Stimulated activated CD8-positive, alpha-beta memory T cell treated with anti-CD3 and anti-CD28 coated beads, Interleukin-12 subunit alpha, Interleukin-12 subunit beta, amount 100 ng/mL, for 1 hour (primary cell): Measurements from ENCODE around the gene UCKL1.
"Not testable (repeated sequence)": the region's sequence is repeated elsewhere in the genome, so short reads cannot be mapped to it uniquely, and the experiment has no call there.

Source experiments
- DNase-seq: peaks from one replicate; pipeline ENCODE4 v3.0.0-alpha.2; 2020; ENCODE audit warnings: low read depth

The UCKL1 gene

GRCh38 chr20:63919130-63919529 is 37.1 kb downstream of the UCKL1 start:
- no peak for DNase-seq

DNA sequence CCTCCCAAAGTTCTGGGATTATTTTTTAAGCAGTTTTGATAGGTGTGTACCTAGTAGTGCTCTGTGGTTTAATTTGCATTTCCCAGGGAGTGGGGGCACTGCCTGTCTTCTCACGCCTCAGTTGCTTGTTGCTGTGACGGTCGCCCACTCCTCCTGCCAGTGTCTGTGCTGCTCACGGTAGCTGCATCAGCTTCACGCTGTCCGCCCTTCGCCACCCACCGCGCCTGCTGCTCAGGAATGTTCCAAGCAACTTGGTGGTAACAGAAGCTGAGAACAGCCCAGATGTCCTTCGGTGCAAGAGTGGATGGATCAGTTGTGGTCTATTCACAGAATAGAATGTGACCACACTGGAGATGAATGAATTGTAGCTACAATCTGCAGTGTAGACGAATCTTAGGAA is 38.4 kb downstream of the UCKL1 start:
- no peak for DNase-seq

GRCh38 chr20:63916371-63916939 is 39.8 kb downstream of the UCKL1 start:
- not testable (repeated sequence) for DNase-seq

GRCh38 chr20:63915471-63915870 is 40.7 kb downstream of the UCKL1 start:
- DNase-seq: no peak

- DNase-seq: no peak
These were observed 42.4 kb downstream of the UCKL1 start for GRCh38 chr20:63913768-63914167.

DNA sequence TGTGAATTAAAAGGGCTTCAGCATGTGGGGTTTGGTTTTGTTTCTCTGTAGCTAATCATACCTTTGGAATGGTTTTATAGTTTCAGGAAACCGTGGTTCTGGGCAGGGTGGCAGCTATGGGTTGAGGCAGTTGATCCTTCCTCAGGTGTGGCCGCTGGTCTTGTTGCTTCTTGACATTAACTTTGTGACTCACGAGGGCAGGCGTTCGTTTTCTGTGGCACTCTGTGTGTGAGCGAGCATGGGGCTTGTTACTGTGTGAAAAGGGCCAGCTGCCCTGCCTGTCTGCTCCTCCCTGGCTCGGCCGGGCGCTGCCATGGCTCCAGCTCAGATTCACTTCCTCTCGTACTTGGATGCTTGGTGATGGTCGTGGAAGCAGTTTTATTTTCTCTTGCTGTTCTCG is 45.0 kb downstream of the UCKL1 start:
- DNase-seq: no peak

DNA sequence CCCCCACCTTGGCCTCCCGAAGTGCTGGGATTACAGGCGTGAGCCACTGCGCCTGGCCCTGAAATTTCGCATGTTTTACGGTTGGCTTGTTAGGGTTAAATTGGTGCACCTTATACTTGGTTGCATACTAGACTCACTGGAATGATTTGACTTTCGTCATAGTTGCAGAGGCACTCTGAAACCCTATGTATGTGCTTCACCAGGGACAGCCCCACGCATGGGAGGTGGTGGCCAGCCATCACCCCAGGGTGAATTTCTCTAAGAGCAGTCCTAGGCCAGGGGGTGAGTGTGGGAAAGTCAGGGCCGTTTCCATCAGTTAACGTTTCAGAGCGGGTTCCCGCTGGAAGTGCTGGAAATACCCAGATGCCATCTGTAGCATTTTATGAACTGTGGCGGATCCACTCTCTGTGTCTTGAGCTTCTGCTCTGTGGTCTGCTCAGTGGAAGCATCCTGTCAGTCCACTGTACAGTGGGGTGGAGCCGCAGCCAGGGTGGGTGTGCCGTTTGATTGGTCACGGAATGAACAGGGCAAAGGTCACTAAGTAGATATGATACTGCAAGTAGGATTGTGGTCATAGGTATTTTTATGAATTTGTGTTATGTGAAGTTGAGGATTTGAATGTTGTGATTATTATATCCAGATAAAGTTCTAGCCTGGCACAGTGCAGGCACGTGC is 48.1 kb downstream of the UCKL1 start:
- DNase-seq: no peak

GRCh38 chr20:63903796-63904561 is 52.2 kb downstream of the UCKL1 start:
- no peak for DNase-seq

DNA sequence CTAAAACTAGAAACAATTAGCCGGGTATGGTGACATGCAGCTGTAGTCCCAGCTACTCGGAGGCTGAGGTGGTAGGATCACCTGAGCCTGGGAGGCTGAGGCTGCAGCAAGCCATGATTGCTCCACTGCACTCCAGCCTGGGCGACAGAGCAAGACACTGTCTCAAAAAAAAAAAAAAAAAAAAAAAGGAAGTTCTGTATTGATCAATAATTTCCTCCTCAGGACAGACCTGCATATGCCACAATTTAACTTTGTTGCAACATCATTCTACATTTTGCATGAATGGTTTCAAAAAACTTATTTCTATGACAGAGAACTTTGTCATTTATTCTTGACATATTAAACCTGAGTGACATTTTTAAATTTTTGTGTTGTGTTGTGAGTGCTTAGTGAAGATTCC is 55.8 kb downstream of the UCKL1 start:
- no peak for DNase-seq

- no peak for DNase-seq
These were observed 57.2 kb downstream of the UCKL1 start for GRCh38 chr20:63898882-63899558.

- no peak for DNase-seq
These were observed 58.1 kb downstream of the UCKL1 start for GRCh38 chr20:63897978-63898561.

DNA sequence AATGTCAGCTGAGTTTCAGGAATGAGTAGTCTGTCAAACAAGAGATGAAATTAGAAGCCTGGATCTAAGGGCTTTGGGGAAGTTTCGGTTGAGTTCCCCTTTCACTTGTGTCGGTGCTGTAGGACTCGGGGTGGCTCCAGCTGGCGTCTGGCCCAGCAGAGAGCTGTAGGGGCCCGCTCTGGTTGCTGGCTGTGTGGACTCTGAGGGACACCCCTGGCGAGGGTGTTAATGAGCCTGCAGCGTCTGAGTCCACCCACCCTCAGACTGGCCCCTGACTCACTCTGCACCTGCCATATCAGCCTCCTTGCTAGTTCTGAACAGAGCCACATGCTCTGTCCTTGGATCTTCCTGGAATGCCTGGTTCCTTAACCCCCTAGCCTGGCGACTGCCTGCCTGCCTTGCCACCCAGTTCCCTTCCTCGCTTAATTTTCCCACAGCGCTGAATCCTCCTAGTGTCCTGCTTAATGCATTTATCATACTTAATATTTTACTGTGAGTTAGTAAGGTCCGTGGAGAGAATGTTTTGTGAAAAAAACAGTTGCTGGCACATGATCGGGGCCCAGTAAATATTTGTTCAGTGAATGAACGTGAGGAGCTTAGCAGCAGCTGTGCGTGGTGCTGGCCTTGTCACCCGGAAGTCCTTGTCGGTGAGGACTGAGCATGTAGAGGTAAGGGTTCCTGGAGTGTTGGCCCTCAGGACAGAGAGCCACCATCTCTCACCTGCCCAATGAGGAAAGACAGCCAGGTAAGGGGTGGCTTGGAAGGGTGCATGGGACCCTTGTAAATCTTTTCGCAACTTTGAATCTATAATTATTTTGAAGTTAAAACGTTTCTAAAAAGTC is 59.7 kb downstream of the UCKL1 start:
- DNase-seq: no peak

DNA sequence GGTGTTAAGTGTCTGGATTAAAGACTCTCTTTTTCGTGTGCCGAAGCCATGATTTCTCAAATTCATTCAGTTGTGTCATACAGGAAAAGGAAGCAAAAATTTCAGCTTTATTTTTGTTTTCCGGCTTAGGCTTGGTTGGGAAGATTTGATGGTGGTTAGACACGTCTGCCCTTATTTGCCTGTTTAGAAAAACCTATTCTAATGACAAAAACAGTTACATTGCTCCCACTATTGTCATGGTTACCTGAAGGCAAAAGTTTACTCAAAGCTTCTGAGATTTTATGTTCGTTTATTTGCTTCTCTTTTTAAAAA is 60.3 kb downstream of the UCKL1 start:
- DNase-seq: no peak

- DNase-seq: no peak
These were observed 60.8 kb downstream of the UCKL1 start for GRCh38 chr20:63895202-63895951.

GRCh38 chr20:63894358-63895201 is 61.6 kb downstream of the UCKL1 start, which contains the start of gene DNAJC5:
DNAJC5 (plus strand) TSS chr20:63895126; CDS start chr20:63928346, 33,220 bp downstream.
- DNase-seq: peak; percentile 94

- DNase-seq: no peak
These were observed 62.2 kb downstream of the UCKL1 start for GRCh38 chr20:63893999-63894357.

DNA sequence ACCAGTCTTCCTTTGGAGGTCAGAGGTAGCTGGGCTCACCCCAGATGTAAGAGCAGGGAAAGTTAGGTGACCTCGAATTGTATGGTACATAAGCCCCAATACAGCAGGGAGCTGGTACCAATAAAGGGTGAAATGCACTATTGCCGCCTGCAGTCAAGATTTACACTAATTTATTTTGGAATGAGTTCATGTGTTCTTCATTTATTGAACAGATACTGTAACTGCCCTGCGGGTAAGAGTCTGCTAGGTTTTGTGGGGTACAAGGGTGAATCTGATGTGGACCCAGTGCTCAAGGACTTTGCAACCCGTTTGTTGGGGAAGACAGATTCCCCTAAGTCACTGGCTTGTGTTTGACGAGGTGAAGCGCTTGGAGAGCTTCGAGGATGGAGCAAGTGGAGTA is 63.8 kb downstream of the UCKL1 start:
- DNase-seq: no peak

GRCh38 chr20:63891061-63892002 is 64.9 kb downstream of the UCKL1 start:
- no peak for DNase-seq

- DNase-seq: no peak
These were observed 65.6 kb downstream of the UCKL1 start for GRCh38 chr20:63890616-63891015.
